GM21576 (cell line): Measurements from ENCODE around the gene TRMT61A.

Experiments
- ATAC-seq: cut with Tn5 transposase; IDR thresholded peaks from one replicate; pipeline ENCODE4 v1.9.1; 2021; ENCODE audit warnings: mild to moderate bottlenecking, moderate library complexity; ENCODE audit not compliant: unreplicated experiment

Gene TRMT61A

GRCh38 chr14:103545915-103546651 lies 17.1 kb downstream of the TRMT61A start:
- no peak for ATAC-seq

GRCh38 chr14:103546652-103547454 lies 17.9 kb downstream of the TRMT61A start:
- ATAC-seq, result no peak

GRCh38 chr14:103547455-103547940 lies 18.5 kb downstream of the TRMT61A start:
- no peak for ATAC-seq

- ATAC-seq, result no peak
Measured at GRCh38 chr14:103547941-103548462, 19.0 kb downstream of the TRMT61A start.

GRCh38 chr14:103548463-103549351 lies 19.7 kb downstream of the TRMT61A start:
- no peak for ATAC-seq

GRCh38 chr14:103549361-103550311 lies 20.6 kb downstream of the TRMT61A start:
- no peak for ATAC-seq

GRCh38 chr14:103550451-103551337 lies 21.7 kb downstream of the TRMT61A start:
- no peak for ATAC-seq

GRCh38 chr14:103551338-103551762 lies 22.4 kb downstream of the TRMT61A start:
- no peak for ATAC-seq

- ATAC-seq, result no peak
Measured at GRCh38 chr14:103552011-103552845, 23.2 kb downstream of the TRMT61A start.

- ATAC-seq, result no peak
Measured at GRCh38 chr14:103552846-103553210, 23.8 kb downstream of the TRMT61A start.

GRCh38 chr14:103555559-103556337 lies 26.8 kb downstream of the TRMT61A start:
- ATAC-seq, result no peak

- no peak for ATAC-seq
Measured at GRCh38 chr14:103556946-103557758, 28.2 kb downstream of the TRMT61A start.

GRCh38 chr14:103558071-103558882 lies 29.3 kb downstream of the TRMT61A start:
- ATAC-seq, result no peak

- ATAC-seq, result no peak
Measured at GRCh38 chr14:103559766-103560165, 30.8 kb downstream of the TRMT61A start.

GRCh38 chr14:103560691-103561090 lies 31.7 kb downstream of the TRMT61A start:
- no peak for ATAC-seq
